Stimulated activated CD4-positive, alpha-beta T cell treated with anti-CD3 and anti-CD28 coated beads, TNF-alpha, amount 100 ng/mL, for 48 hours (primary cell): ENCODE measurements around the gene ACSF2.

ENCODE experiments used
- DNase-seq, 3 donors: peaks; one replicate each; pipeline ENCODE4 v3.0.0-alpha.2; 2020; ENCODE audit warnings: low read depth in 3 of 3

The ACSF2 gene

GRCh38 chr17:50477976-50478375 is 52.0 kb downstream of the ACSF2 start:
- DNase-seq = no peak

DNA sequence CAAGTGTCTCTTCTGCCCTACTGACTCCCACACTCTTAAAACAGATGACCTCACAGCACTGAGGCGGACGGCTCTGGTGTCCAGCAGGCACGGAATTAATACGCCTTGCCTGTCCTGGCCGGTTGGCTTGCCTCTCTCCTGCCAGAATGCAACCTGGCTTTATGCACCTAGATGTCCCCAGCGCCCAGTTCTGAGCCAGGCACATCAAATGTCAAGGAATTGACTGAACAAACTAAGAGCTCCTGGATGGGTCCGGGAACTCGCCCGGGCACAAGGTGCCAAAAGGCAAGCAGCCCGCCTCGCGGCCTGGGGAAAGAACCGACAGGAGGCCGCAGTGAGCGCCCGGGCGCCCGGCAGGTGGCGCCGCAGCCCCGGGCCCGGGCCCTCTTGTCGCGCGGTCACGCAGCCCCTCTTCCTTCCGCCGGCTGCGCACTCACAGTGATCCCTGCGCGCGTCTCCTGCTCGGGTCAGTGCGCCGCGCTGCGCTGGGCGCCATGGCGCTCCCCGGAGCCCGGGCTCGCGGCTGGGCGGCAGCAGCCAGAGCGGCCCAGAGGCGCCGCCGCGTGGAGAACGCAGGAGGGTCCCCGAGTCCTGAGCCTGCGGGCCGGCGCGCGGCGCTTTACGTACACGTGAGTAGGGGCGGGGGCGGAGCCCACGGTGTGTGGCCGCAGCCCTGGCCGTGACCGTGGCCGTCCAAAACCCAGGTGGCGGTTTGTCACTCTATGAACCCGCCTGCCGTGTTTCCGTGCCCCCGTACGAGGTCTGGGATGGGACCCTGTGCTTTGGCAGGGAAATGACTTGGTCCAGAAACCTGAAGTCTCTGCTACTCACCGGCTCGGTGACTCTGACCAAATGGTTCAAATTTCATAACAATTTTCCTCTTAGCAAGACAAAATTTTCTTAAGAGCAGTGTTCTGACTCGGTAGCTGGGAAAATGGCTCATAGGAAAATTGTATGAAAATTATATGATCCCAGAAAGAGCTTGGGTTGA is 52.7 kb downstream of the ACSF2 start, which contains the start of gene RSAD1:
RSAD1 (plus strand) TSS at position 470 of the 991 bp plus-strand sequence; CDS start at position 495, 25 bp downstream.
- peak; percentile 70 to 79 (median 77) for DNase-seq

GRCh38 chr17:50479522-50480141 is 53.6 kb downstream of the ACSF2 start:
- DNase-seq = peak; percentile 30 to 58 (median 53)

DNA sequence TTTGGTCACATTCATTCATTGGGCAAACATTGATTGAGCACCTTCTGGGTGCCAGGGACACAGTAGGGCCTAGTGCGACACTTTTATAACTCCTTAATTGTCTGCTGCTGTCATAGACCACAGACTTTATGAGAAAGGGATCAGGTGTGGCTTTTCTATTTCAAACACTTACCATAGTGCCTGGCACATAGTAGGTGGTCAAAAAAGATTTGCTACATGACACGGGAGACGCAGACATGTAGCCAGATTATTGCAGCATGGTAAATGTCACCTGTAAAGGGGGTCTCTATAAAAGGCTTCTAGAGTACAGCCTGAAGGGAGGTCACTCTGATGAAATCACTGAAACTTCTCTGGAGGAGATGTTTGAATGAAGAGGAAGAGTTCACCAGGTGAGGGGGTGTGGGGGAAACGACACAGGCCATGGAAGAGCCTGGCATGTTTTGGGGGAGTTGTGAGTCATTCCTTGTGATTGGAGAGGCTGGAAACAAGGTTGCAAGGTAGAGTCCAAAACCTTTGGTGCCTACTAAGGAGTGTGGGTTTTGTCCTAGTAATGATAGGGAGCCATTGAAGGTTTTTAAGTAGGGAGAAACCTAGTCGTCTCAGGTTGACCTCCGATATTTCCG is 54.2 kb downstream of the ACSF2 start:
- no peak for DNase-seq

GRCh38 chr17:50480854-50481490 is 55.0 kb downstream of the ACSF2 start:
- no peak for DNase-seq

DNA sequence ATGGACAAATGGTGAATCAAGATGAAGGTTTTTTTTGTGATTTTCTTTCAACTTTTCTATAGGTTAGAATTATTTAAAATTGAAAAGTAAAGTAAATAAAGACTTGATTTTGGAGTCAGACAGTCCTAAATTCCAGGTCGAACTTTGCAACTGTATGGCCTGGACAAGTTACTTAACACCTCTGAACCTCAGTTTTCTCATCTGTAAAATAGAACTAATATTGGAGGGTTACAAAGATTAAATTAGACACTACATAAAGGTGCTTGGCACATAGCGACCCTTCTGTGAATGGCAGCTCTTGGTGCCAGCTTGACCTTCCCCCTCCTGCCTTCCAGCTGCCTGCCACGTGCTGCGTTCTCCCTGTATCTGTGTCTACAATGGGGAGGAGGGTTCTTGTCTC is 55.6 kb downstream of the ACSF2 start:
- no peak for DNase-seq

DNA sequence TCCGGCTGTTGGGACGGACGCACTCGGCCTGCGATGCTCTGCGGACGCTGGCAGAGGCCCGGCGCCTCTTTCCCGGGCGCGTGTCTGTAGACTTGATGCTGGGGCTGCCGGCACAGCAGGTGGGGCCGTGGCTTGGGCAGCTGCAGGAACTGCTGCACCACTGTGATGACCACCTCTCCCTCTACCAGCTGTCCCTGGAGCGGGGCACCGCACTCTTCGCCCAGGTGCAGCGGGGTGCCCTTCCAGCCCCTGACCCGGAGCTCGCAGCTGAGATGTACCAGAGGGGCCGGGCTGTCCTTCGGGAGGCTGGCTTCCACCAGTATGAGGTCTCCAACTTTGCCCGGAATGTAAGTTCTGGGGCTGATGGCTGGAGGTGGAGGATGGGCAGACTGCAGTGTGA is 56.1 kb downstream of the ACSF2 start:
- no peak for DNase-seq

DNA sequence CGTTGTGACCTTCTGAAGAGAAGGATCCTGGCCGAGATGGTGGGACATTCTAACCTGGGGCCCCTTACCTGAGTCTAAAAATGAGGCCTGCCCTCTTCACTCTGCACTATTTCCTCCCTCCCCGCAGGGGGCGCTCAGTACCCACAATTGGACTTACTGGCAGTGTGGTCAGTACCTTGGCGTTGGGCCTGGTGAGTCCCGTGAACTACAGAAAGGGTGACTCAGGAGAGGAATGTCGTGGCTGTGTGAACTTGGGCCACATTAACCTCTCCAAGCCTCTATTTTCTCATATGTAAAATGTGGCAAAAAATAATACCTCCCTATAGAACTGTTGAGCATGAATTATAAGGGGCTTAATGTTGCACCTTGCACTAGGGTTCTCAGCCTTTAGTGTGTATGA is 56.5 kb downstream of the ACSF2 start:
- DNase-seq = peak; percentile 57 to 71 (median 66)

- DNase-seq = no peak
Measured at GRCh38 chr17:50483266-50483665, 57.2 kb downstream of the ACSF2 start.

DNA sequence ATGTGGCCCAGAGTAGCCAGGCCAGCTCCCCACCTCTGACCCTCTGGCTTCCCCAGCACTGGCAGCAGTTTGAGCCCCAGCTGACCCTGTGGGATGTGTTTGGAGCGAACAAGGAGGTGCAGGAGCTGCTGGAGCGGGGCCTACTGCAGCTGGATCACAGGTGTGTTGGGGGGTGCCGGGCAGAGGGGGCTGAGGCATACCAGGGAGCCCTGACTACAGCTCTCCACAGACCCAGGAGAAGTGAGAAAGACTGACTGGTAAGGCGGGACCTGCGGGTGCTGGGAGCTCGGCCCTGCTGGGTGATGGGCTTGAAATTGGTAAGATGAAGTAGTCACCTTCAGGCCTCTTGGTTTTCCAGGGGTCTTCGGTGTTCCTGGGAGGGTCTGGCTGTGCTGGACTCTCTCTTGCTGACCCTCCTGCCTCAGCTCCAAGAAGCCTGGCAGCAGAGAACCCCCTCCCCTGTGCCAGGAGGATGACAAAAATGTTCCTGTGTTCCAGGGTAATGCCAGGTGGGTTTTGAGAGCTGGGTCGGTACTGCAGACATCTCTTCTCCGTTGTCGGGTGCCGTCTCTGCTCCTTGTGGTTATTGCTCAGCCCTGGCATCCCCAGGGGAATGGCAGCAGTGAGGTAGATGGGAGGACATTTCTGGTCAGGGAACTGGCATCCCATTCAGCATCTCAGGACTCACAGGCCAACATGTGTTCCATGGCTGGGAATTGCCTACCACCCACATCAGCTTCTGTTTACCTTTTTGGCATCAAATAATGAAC is 58.6 kb downstream of the ACSF2 start:
- no peak for DNase-seq

- DNase-seq = no peak
Measured at GRCh38 chr17:50487213-50488096, 61.4 kb downstream of the ACSF2 start.

- DNase-seq = no peak
Measured at GRCh38 chr17:50488880-50489279, 62.9 kb downstream of the ACSF2 start.

GRCh38 chr17:50491505-50491904 is 65.5 kb downstream of the ACSF2 start:
- no peak for DNase-seq

GRCh38 chr17:50492214-50492613 is 66.2 kb downstream of the ACSF2 start:
- no peak for DNase-seq

- DNase-seq = no peak
Measured at GRCh38 chr17:50493744-50494143, 67.7 kb downstream of the ACSF2 start.

DNA sequence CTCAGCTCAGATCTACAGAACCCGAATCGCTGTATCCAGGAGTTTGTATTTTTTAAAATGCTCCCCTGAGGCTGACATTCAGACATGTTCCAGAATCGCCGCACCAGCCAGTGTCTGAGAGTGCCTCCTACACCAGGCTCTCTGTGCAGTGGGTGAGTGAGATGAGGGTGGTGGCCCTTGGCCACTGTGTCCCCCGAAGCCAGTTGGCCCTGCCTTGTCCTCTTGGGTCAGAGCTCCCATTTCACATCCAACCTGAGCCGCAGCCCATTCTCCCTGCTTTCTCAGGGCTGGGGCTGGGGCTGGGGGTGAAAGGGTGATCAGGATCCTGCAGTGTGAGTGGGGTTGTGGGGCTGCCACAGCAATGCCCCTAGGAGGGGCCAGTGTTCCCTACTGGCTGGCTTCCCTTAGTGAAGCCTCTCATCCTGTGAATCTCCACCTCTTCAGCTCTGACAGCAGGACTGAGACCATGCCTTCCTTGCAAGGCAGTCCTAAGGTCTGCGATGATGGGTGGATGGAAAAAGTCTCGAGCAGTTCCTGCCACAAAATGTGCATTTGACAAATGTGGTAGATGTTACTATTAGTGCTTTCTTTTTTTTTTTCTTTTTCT is 69.3 kb downstream of the ACSF2 start:
- DNase-seq = no peak

DNA sequence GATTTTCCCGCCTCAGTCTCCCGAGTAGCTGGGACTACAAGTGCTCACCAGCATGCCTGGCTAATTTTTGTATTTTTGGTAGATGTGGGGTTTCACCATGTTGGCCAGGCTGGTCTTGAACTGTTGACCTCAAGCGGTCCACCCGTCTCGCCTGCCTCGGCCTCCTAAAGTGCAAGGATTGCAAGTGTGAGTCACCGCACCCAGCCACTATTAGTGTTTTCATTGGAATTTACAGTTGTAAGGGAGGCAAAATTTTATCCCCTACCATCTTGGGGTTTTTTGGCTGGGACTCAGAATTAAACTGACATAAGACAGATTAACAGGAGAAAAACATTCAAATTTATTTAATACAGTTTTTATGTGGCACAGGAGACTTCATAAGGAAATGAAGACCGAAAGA is 69.9 kb downstream of the ACSF2 start:
- no peak for DNase-seq

DNA sequence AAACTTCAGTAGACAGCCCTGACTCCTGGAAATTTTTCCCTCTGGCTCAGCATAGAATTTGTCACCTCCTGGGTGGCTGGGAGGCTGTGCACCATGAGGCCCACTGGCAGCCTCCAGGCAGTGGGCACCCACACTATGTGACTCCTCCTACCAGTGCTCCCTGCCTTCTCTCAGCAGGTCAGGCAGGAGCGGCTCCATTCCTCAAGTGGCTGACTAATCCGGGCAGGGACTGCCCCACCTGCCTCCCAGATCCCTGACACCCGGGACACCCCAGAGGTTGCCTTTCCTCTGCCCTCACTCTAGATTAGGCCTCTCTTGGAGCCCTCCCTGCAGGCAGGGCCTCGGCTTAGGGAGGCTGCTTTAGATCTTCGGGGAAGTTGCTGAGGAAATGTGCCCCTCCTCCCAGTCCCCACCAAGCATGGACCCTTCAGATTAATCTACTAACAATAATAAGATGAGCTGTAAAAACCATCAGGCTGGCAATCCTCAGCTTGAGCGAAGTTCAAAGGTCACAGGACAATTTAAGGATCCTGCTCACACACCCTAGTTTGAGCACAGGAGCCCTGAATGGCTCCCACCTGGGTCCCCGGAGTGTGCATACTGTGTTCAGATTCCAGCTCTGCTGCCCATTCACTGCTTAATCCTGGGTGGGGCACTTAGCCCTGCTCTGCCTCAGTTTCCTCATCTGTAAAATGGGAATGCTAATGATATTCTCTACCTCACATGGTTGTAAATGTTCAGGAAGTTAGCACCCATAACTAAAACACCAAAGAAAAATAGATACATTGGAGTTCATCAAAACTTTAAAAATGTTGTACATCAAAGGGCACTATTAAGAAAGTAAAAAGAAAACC is 72.2 kb downstream of the ACSF2 start:
- DNase-seq = no peak

GRCh38 chr17:50499270-50499669 is 73.3 kb downstream of the ACSF2 start:
- DNase-seq = no peak
